Measurements from ENCODE around the gene NAPSA. TPM values are rescaled to one million over a fixed set of nuclear protein-coding genes. Genes with fewer than 3 reads are reported as not detected.

The NAPSA gene
- total RNA-seq, 4 donors from 2014 or later = 1.6 to 5.0 (median 3.1) TPM

DNA sequence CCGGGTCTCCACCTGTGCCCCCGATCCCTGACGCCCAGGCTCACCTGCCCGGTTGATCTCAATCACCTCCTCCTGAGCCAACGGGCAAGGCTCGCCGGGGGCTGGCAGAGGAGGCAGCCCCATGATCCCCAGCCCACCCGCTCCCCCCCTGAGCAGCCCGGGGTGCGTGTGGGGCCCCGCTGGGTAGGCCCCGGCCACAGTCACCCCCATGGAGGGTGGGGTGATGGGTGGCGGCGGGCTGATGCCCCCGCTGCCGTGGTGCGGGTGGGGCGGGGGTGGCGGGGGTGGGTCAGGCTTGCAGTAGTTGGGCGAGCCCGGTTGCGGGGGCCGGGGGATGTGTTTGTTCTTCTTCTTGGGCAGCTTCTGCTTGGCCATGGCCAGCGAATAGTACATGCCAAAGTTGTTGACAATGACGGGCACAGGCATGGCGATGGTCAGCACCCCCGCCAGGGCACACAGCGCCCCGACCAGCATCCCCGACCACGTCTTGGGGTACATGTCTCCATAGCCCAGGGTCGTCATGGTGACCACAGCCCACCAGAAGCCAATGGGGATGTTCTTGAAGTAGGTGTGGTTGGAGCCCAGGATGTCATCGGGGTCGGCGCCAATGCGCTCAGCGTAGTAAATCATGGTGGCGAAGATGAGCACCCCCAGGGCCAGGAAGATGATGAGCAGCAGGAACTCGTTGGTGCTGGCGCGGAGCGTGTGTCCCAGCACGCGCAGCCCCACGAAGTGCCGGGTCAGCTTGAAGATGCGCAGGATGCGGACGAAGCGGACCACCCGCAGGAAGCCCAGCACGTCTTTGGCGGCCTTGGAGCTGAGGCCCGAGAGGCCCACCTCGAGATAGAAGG lies 42.3 kb downstream of the NAPSA start:
- H3K36me3 ChIP-seq = no peaks in the 10 kb centered on the region
- no peak for DNase-seq
- WGBS, 2 donors (ENCODE audit: low coverage in 1 of 2) = 92 to 97% methylated on average over 18 to 52 of the region's 55 CpGs
- H3K4me3 ChIP-seq = no peak overlapping the region
- H3K27ac ChIP-seq = no peak overlapping the region
- in situ Hi-C loops (cut with MboI; ENCODE audit: low pct_ligation_motif_present in 1 of 4, low pct_unique_long_range_greater_than_20kb in 1 of 4, low sequenced_read_pairs in 3 of 4) = no loop called here
- H3K27me3 ChIP-seq = peaks cover 25% of the 10 kb centered on the region
- H3K4me1 ChIP-seq = peaks cover 3 to 11% (median 6%) of the 10 kb centered on the region in 4 donors
- no peak for TF ChIP-seq POLR2A (IDR thresholded peaks at IDR 0.05)
- TF ChIP-seq EP300 (IDR thresholded peaks at IDR 0.05; ENCODE audit: low read depth) = no peak
- TF ChIP-seq, protein P1, sequence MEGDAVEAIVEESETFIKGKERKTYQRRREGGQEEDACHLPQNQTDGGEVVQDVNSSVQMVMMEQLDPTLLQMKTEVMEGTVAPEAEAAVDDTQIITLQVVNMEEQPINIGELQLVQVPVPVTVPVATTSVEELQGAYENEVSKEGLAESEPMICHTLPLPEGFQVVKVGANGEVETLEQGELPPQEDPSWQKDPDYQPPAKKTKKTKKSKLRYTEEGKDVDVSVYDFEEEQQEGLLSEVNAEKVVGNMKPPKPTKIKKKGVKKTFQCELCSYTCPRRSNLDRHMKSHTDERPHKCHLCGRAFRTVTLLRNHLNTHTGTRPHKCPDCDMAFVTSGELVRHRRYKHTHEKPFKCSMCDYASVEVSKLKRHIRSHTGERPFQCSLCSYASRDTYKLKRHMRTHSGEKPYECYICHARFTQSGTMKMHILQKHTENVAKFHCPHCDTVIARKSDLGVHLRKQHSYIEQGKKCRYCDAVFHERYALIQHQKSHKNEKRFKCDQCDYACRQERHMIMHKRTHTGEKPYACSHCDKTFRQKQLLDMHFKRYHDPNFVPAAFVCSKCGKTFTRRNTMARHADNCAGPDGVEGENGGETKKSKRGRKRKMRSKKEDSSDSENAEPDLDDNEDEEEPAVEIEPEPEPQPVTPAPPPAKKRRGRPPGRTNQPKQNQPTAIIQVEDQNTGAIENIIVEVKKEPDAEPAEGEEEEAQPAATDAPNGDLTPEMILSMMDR (IDR thresholded peaks at IDR 0.05) = no peak
- no peak for TF ChIP-seq POLR2AphosphoS5 (IDR thresholded peaks at IDR 0.05)
- no peaks in the 10 kb centered on the region for H3K9me3 ChIP-seq
- intact Hi-C loops (cut with DNase I; ENCODE audit: low total_unique reads) = no loop called here

DNA sequence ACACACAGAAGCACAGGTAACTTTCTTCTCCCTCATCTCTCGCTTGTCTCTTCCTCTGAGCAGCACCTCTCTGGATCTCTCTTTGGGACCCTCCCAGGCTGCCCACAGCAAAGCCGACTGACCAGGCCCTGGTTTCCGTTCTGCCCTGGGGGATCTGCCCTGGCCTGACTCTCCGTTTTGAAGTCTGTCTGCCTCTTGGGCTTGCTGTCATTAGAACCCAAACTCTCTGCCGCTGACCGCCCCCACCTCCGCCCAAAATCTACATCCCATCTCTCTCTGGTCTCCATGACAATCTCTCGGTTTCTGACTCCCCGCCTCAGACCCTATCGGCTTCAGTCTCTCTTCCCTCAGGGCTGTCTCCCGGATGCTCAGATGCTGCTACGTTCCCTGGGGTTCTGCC lies 43.2 kb downstream of the NAPSA start:
- H3K4me1 ChIP-seq = peaks cover 3 to 11% (median 6%) of the 10 kb centered on the region in 4 donors
- H3K4me3 ChIP-seq = no peak overlapping the region
- intact Hi-C loops (cut with DNase I; ENCODE audit: low total_unique reads) = no loop called here
- in situ Hi-C loops (cut with MboI; ENCODE audit: low pct_ligation_motif_present in 1 of 4, low pct_unique_long_range_greater_than_20kb in 1 of 4, low sequenced_read_pairs in 3 of 4) = no loop called here
- no peak overlapping the region for H3K27ac ChIP-seq
- no peaks in the 10 kb centered on the region for H3K36me3 ChIP-seq
- no peak for TF ChIP-seq EP300 (IDR thresholded peaks at IDR 0.05; ENCODE audit: low read depth)
- TF ChIP-seq POLR2A (IDR thresholded peaks at IDR 0.05) = no peak
- TF ChIP-seq POLR2AphosphoS5 (IDR thresholded peaks at IDR 0.05) = no peak
- TF ChIP-seq, protein P1 (IDR thresholded peaks at IDR 0.05) = no peak
- peaks cover 16% of the 10 kb centered on the region for H3K27me3 ChIP-seq
- DNase-seq = no peak
- H3K9me3 ChIP-seq = no peaks in the 10 kb centered on the region
- WGBS, 2 donors (ENCODE audit: low coverage in 1 of 2) = 86 to 100% methylated on average over 5 to 12 of the region's 12 CpGs

DNA sequence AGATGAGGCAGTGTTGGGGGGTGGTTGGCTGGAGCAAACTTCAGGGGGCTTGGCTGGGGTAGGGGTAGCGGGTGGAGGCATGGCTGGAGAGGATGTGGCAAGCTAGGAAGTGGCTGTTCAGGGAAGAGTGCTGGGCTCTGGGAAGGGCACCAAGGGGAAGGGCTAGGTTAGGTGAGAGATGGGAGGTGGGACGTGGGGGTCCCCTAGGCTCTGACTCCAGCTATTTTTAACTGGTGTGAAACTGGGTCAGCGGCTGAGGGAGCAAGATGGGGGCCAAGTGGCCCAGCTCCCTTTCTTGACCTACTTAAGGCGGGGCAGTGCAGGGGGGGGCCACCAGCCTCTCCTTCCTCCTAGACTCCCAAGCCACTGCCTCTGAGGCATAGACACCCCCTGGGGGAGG lies 43.6 kb downstream of the NAPSA start:
- in situ Hi-C loops (cut with MboI; ENCODE audit: low pct_ligation_motif_present in 1 of 4, low pct_unique_long_range_greater_than_20kb in 1 of 4, low sequenced_read_pairs in 3 of 4) = no loop called here
- no peak for DNase-seq
- WGBS, 2 donors (ENCODE audit: low coverage in 1 of 2) = 78% methylated on average over 4 of the region's 4 CpGs; no CpG with 5 or more reads in 1 of the 2 donors
- no peak overlapping the region for H3K4me3 ChIP-seq
- peaks cover 3 to 9% (median 6%) of the 10 kb centered on the region in 4 donors for H3K4me1 ChIP-seq
- TF ChIP-seq, protein P1 (IDR thresholded peaks at IDR 0.05) = no peak
- TF ChIP-seq POLR2AphosphoS5 (IDR thresholded peaks at IDR 0.05) = no peak
- TF ChIP-seq EP300 (IDR thresholded peaks at IDR 0.05; ENCODE audit: low read depth) = no peak
- no peak for TF ChIP-seq POLR2A (IDR thresholded peaks at IDR 0.05)
- no peak overlapping the region for H3K27ac ChIP-seq
- peaks cover 16% of the 10 kb centered on the region for H3K27me3 ChIP-seq
- H3K9me3 ChIP-seq = no peaks in the 10 kb centered on the region
- no peaks in the 10 kb centered on the region for H3K36me3 ChIP-seq
- intact Hi-C loops (cut with DNase I; ENCODE audit: low total_unique reads) = no loop called here

DNA sequence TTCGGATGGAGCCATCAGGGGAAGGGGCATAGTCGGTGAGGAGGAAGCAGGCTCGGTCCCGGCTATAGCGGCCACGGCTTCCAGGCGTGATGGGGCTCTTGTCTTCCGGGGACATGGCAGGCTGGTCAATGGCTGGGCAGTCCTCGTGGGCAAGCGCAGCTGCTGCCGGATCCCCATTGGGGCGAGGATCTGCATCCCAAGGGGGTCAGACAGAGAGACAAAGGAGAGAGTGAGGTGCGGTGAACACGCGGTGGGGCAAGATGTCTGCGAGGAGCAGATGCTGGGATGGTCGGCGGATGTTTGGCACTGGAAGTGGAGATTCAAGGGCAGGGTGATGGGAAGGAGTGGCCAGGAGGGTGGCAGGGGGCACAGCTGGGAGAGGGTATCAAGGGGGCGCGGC lies 44.8 kb downstream of the NAPSA start:
- DNase-seq = no peak
- Histone ChIP-seq H3K36me3 (no peaks in the 10 kb centered on the region), H3K9me3 (no peaks in the 10 kb centered on the region), H3K4me3 (no peak overlapping the region), H3K4me1 (peaks cover 0 to under 1% (median 0%) of the 10 kb centered on the region in 4 donors), H3K27ac (no peak overlapping the region), H3K27me3 (peaks cover 15% of the 10 kb centered on the region)
- no peak for TF ChIP-seq EP300 (IDR thresholded peaks at IDR 0.05; ENCODE audit: low read depth)
- TF ChIP-seq POLR2A (IDR thresholded peaks at IDR 0.05) = no peak
- TF ChIP-seq, protein P1 (IDR thresholded peaks at IDR 0.05) = no peak
- no peak for TF ChIP-seq POLR2AphosphoS5 (IDR thresholded peaks at IDR 0.05)
- in situ Hi-C loops (cut with MboI; ENCODE audit: low pct_ligation_motif_present in 1 of 4, low pct_unique_long_range_greater_than_20kb in 1 of 4, low sequenced_read_pairs in 3 of 4) (no loop called here), intact Hi-C loops (cut with DNase I; ENCODE audit: low total_unique reads) (no loop called here)
- 86 to 100% methylated on average over 4 to 20 of the region's 20 CpGs for WGBS, 2 donors (ENCODE audit: low coverage in 1 of 2)

Measured in transverse colon (tissue), 4 donors.